ENCODE measurements around the gene MZF1.

Gene MZF1

GRCh38 chr19:58513213-58513693 is 59.9 kb downstream of the MZF1 start:
- DNase-seq (ENCODE audit: low spot score), result no peak

All from pons (tissue), 1 donor.